HG03175 (cell line): ENCODE results near the gene INPP4A.
A peak's percentile ranks its signal among the peaks of the same experiment; 100 is the strongest.
"Not testable (repeated sequence)": the region's sequence is repeated elsewhere in the genome, so short reads cannot be mapped to it uniquely, and the experiment has no call there.

Experiments used
- ATAC-seq: cut with Tn5 transposase; IDR thresholded peaks from one replicate; pipeline ENCODE4 v1.9.1; 2021; ENCODE audit warnings: mild to moderate bottlenecking, moderate library complexity; ENCODE audit not compliant: unreplicated experiment

Gene INPP4A

DNA sequence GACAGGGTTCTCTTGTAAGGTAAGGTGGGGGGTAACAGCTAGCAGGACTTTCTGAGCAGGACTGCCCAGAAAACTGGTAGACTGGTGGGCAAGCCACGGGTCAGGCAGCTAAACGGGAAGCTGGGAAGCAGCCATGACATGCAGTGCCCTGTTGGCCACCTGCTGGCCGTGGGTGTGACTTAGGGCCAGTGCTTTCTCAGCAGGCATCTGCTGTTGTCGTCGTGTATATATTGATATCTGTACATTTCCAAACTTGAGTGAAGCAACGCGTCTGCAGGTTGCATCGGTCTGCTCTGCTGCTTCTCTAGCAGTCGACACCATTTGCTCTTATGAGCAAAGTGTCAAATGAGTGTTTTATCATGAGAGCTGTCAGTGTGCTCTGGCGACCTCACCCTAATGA is 132.7 kb downstream of the INPP4A start:
- no peak for ATAC-seq

DNA sequence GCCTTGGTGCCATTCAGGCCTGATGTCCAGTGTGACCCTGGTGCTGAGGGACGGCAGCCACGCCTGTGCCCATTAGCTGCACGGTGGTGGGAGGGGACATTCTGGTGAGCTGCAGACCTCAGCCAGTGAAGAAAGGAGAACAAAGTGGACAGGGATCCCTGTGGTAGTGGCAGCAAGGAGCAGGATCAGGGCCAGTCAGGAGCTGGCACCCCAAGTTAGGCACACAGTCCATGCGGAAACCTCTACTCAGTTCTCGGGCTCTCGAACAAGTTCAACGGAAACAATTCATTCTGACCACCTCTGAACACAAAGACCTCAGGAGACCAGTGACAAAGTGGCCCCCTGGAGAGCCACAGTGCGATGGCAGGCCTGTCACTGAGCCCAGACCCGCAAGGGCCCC is 133.6 kb downstream of the INPP4A start:
- ATAC-seq, result no peak

DNA sequence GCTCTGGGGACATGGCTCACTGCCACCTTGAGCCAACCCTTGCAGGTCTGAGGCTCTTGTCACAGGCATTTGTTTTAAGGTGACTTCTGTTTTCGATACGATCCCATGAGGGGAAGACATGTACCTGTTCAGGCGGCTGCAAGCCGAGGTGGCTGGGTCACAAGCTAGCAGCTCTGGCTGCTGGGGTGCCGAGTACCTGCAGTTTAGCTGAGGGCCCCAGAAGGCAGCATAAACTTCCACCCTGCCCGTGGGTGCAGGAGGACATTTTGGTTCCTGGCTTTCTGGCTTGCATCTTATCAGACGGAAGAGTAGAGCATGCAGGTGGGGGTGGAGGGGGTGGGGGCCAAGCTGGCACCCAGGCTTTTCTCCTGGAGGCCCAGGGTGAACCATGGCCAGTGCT is 135.3 kb downstream of the INPP4A start:
- no peak for ATAC-seq

DNA sequence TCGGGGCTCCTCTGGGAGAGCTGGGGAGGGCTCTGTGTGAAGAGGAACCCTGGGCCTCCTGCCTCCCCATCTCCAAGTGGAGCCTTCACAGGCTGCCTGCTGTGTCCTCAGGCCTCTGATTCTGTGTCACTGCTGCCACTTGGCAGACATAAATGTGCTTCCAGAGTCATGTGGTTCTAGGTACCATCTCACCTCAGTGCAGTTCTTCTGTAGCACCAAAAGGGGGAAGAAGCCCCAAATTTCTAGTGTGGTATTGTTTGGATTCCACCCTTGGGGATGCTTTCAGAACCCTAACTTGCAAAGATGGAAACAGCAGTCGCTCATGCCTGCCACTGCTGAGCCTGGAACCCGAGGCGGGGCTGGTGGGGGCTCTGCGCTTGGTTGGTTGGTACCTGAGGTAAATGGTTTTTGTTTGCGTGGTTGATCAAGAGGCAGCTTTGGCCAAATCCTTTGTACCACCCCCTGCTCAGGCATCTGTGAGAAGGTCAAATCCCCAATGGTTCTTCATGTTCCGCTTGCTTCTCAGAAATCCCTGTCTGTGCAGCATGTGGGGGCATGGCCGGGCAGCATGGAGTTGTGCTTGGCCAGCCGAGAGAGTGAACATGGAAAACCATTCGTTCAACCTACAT is 136.1 kb downstream of the INPP4A start:
- ATAC-seq, result no peak

DNA sequence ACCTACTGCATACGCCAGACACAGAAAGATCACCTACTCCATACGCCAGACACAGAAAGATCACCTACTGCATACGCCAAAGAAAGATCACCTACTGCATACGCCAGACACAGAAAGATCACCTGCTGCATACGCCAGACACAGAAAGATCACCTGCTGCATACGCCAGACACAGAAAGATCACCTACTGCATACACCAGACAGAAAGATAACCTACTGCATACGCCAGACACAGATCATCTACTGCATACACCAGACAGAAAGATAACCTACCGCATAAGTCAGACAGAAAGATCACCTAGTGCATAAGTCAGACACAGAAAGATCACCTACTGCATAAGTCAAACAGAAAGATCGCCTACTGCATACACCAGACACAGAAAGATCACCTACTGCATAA is 137.9 kb downstream of the INPP4A start:
- no peak for ATAC-seq

DNA sequence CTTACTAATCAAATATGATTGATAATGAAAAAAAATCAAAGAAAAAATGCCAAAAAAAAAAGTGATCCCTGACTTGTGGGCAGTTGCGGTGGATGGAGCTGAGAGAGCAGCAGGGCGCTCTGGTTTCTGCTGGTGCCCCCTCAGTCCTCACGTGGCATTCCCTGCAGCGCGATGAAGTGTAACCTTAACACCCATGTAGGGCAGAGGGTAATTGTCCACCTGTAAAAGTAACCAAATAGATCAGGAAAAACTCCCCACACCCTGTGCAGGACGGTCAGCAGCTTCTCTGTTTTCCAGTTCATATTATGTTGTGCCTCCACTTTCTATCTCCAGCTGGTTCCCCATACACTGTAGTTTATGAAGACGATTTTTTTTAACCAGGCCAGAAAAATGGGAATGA is 138.6 kb downstream of the INPP4A start:
- no peak for ATAC-seq

DNA sequence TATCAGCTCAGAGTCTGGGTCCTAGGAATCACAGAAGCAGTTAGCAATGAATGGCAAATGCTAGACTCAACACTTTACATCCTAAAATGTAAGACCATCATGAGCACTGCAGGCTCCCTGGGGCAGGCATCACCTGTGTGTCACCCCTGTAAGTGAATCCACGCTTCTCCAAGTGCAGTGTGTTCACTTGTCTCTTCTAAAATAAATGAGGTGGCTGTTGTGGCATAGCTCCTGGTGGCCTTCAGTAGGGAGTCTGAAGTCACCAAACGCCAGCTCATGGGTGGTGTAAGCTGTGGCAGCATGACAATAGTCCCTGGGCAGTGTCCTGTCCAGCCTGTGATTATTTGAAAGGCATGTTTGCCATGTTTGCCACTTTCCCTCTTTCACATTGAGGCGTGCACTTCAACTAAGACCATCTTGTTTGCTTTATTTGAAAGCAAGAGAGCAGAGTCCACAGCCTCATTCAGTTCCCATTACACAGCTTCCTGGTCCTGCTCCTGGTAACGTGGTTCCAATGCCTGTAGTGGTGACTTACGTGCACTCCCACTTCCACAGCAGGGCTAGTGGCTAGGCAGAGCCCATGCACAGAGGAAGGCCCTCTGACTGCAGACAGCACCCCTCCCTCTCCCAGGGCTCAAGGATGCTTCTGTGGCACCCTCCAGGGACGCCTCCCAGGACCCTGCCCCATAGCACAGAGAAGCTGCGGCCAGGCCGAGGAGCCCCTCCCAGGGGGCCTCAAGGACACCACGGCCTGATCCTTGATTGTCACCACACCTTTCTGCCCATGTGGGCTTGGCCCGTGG is 139.4 kb downstream of the INPP4A start:
- no peak for ATAC-seq

DNA sequence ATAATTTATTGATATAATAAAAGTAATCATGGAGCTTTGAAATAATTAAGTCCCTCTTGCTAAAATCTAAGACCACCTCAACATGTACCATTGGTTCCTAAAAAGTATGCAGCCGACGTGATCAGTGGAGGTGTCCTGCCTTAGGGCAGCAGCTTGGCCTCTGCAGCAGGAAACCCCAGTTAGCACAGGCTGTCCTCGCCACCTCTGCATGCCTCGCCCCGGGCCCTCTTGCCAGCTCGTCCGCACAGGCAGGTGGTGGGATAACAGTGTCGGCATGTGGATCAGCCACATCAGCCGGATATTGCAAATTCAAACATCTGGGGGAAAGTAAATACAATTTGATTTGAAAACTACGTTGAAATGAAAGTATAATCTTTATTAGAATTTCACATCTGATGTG is 140.7 kb downstream of the INPP4A start:
- no peak for ATAC-seq

DNA sequence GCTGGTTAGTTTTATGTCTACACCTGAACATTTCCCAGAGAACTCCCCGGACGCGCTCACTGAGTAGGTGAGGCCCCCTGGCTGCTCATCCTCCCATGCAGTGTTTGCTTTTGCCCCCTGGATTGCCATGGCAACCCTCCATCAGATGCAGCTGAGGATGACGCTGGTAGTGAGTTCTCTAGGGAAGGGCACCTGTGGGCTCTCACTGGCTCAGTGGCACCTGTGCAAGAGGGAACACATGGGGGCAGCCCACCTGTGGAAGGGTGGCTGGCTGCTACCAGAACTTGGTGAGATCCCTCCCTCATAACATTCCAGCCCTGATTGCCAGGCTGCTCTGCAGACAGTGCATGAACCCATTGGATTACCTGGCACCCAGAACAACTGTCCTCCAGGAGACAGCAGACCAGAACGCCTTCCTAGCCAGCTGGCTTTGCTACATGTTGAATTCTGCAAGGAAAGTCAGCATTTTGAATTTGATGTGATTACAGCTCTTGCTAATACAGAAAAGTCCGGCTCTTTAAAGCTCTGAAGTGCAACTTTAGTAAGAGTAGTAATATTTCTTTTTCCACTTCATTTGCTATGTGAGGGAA is 142.0 kb downstream of the INPP4A start:
- ATAC-seq, result no peak

DNA sequence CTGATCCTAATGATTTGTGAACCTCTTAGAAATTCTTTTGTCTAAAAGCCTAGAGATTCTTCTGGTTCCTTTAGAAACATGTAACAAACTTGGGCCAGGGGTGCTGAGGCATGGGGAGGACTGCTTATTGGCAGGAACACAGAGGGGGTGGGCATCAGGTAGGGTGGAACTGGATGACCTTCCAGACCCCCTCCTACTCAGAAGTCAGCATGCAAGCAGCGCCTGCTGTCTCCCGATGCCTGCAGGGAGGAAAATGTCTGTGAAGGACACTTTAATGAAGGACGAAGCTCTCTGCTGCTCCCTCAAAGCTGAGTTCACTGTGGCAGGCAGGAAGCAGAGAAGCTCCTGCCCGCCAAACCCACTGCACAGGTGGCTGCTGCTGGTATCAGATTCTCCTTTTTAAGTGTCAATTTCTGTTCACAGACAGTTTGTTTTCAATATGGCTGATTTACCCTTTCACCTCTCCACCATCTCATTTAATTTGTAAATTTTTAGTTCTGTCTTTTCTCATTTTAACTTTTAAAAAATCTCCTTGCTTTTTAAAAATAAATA is 144.3 kb downstream of the INPP4A start:
- ATAC-seq, result no peak

DNA sequence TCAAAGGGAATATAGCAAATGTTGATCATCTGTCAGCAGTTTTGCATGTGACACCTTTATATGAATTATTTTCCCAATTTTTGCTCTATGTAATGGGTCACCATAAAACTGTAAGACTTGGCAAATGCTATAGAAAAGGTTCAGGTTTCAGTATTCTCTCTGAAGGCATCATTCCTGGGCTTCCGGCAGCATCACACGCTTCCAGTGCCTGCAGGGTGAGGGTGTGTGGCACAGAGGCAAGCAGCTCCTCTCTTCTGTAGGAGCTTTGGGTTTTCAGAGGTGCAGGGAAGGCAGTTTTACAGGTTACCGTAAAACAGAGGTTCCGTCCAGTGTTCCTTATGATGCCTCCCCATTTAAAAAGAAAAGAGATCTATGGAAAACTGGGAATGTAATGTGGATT is 144.8 kb downstream of the INPP4A start:
- no peak for ATAC-seq

DNA sequence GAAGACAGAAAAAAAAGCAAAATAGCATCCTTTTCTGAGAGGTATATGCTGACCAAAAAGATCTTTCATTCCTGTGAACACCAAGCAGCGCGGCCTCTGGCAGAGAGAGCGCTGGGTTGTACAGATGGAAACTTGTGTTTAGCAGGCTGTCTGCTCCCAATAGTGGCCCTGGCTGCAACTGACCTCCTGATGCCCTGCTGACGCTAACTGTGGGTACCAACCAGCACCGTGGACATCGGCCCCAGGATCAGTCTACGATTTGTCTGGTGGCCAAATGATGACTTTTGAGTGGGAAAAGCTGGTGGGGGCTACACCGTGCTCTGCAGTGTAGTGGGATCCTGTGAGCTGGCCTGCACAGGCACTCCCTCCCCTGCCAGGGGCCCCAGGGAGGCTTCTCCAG is 147.9 kb downstream of the INPP4A start:
- no peak for ATAC-seq

DNA sequence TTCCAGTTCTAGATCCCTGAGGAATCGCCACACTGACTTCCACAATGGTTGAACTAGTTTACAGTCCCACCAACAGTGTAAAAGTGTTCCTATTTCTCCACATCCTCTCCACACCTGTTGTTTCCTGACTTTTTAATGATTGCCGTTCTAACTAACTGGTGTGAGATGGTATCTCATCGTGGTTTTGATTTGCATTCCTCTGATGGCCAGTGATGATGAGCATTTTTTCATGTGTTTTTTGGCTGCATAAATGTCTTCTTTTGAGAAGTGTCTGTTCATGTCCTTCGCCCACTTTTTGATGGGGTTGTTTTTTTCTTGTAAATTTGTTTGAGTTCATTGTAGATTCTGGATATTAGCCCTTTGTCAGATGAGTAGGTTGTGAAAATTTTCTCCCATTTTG is 150.0 kb downstream of the INPP4A start:
- not testable (repeated sequence) for ATAC-seq

DNA sequence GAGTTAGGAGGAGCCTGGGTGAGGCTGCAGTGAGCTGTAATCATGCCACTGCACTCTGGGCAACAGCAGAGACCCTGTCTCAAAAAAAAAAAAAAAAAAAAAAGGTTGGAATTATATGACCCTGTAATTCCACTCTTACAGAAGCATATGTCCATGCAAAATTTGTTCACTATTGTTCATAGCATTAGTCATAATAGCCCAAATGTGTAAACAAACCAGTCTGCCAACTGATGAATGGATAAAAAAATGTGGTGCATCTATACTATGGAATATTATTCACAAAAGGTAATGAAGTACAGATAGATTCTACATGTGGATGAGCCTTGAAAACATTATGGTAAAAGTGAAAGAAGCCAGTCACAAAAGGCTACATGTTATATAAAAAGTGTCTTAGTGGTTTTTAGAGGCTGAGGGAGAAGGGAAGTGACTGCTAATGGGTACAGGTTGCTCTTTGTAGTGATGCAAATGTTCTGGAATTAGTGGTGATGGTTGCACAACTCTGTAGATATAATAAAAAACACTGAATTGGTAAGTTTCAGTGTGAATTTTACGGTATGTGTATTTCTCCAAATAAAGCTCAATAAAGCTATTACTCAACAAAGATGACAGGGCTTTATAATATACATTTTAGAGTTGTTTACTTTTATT is 154.2 kb downstream of the INPP4A start:
- ATAC-seq, result no peak

DNA sequence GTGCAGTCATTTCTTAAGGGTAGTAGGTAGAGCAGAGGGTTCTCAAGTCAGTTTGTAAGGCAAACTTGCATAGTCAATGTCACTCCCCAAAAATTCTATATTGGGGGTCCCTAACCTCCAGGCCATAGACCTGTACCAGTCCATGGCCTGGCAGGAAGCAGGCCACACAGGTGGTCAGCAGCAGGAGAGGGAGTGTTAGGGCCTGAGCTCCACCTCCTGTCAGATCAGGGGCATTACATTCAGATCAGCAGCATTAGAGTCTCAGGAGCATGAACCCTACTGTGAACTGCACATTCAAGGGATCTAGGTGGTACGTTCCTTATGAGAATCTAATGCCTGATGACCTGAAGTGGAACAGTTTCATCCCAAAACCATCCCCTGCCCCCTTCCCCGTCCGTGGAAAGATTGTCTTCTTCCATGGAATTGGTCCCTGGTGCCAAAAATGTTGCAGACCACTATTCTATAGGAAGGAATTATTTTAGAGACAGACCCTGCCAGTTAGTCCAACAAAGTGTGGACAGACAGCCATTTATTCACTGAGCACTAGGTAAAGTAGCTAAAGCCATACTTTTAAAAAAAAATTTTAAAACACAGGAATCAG is 157.0 kb downstream of the INPP4A start:
- ATAC-seq, result peak; percentile 92

DNA sequence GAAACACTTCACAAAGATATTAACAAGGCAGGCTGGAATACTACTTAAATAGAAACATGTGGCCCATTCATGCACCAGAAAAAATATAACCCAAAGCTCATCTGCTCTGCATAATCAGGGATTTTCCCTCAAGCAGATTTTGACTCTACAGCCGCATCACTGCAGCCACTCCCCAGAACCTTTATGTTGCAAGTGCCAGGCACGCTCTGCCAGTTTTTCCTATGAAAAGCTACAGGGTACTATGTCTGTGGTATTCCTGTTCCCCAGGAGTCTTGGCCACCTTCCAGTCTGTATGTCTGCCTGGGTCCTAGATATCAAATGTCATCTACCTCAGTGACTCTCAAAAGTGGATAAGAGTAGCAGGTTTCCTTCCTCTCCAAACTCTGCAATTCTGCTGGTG is 159.9 kb downstream of the INPP4A start:
- ATAC-seq, result no peak

DNA sequence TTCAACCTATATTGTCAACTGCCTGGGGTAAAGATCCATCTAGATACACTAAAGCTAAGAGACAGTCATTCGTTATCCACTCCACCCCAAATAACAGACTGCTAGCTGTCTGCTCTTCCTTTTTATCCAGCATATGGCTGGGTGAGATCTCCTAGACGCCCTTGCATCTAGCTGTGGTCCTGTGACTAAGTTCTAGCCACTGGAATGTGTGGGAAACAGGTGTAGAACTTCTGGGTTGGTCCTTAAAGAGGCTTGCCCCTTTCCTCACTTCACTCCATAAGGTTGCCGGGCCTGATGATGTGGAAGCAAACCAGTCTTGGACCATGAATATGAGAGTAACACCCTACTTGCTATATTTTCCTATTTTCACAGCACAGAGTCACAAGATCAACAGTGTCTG is 160.4 kb downstream of the INPP4A start:
- no peak for ATAC-seq

DNA sequence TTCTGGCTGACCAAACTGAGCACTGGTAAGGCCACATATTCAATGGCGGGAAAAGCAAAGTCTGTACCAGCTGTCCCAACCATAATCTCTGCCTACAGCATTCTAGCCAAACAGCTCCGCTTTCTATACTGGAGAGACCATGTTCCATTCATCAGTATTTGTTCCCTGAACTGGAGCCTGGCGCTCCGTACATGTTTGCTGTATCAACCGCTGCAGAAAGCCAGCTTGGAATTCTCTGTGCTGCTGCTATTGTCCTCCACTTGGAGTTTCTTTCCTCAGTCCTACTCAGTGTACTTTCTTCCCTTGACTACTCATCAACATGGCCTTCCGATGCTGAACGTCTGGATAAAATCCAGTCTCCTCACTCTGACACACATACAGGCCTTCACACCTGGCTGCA is 161.8 kb downstream of the INPP4A start:
- no peak for ATAC-seq

DNA sequence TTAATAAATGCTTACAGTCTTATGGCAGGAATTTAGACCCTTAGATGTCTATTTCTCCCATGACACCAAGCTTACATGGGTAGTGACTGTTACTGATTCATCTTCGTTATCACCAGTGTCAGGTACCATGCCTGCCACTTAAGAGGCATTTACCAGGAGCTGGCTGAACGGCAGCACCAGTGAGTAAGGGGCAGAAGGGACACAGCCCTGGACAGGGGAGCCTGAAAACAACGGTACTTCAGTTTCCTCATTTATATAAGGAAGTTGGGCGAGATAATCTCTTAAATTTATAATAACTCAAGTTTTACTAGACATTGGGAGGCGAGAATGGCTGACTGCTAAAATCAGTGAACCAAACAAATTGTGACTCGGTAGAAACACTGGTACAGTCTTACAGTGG is 162.4 kb downstream of the INPP4A start:
- ATAC-seq, result no peak

DNA sequence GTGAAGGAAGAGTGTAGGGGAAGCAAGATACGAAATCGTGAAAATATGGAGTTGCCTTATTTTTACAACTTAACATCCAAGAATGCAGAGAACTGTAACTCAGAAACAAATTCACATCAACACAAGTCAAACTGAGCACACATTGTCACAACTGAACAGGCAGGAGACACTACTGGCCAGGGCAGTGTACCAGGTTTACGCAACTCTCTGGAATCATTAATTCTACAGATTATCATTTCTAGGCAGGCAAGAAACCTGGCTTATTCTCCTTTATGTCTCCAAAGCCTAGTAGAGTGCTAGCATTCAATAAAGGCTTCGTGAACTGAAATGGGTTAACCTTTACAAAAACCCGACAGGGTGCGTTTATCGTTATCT is 163.1 kb downstream of the INPP4A start:
- no peak for ATAC-seq
